Pulmonary artery endothelial cell (primary cell): ENCODE results near the gene FEZF2. TPM values are rescaled to one million over a fixed set of nuclear protein-coding genes. Genes with fewer than 3 reads are reported as not detected.

Experiments
- DNase-seq: peaks from one replicate; pipeline ENCODE4 v3.0.0-alpha.2; 2011; ENCODE audit warnings: low read depth, low spot score
- total RNA-seq: library from RNA; depleted of rRNA; stranded (reverse); fragments of >200 nt; gene quantifications from 2 replicates; pipeline ENCODE4 v1.2.3, GENCODE V29; 2014

FEZF2 gene
- total RNA-seq, 1 donor from 2014 or later, result not detected

- DNase-seq, result no peak
These were observed 40.5 kb downstream of the FEZF2 start for GRCh38 chr3:62332835-62333244.

GRCh38 chr3:62332017-62332416 lies 41.3 kb downstream of the FEZF2 start:
- no peak for DNase-seq

DNA sequence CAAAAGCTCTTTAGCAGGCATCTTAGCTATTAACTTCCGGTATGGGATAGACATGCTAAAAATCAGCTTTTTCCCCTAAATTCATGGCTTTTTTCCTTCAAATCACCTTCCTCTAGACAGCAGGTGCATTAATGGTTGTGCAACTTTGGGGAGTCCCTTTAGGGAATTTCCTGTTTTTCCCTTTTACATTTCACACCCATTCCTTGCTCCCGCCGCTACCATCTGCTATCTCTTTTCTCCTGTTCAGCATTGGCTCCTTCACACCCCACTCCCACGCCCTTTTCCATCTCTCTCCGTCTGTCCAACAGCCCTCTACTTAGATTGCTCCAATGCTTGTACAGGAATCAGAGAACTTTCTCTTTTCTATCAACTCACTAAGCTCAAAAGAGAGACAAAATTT lies 43.4 kb downstream of the FEZF2 start:
- DNase-seq, result no peak

GRCh38 chr3:62325896-62326295 lies 47.5 kb downstream of the FEZF2 start:
- DNase-seq, result no peak

GRCh38 chr3:62323241-62323640 lies 50.1 kb downstream of the FEZF2 start:
- no peak for DNase-seq
